Colonic mucosa (tissue), 4 donors: Measurements from ENCODE around the gene RPS4Y1. TPM values are rescaled to one million over a fixed set of nuclear protein-coding genes. Genes with fewer than 3 reads are reported as not detected.
"Not testable (repeated sequence)": the region's sequence is repeated elsewhere in the genome, so short reads cannot be mapped to it uniquely, and the experiment has no call there.

ENCODE experiments used
- DNase-seq: peaks from one replicate; pipeline ENCODE4 v3.0.0-alpha.2; 2020
- H3K27ac ChIP-seq: fragments of 200-600 bp; one replicate; pipeline ENCODE4 v1.8.0; 2021
- H3K27me3 ChIP-seq: fragments of 200-600 bp; one replicate; pipeline ENCODE4 v1.8.0; 2021
- H3K36me3 ChIP-seq: fragments of 200-600 bp; one replicate; pipeline ENCODE4 v1.8.0; 2021
- H3K4me1 ChIP-seq: fragments of 200-600 bp; one replicate; pipeline ENCODE4 v1.8.0; 2021; ENCODE audit warnings: mild to moderate bottlenecking
- H3K4me3 ChIP-seq: fragments of 200-600 bp; one replicate; pipeline ENCODE4 v1.8.0; 2021
- H3K9ac ChIP-seq, 2 donors: one replicate each; pipeline ENCODE4 v1.7.0; 2013; ENCODE audit warnings: control low read depth in 2 of 2, low read depth in 2 of 2, low read length in 2 of 2
- H3K9me3 ChIP-seq: fragments of 200-600 bp; one replicate; pipeline ENCODE4 v1.8.0; 2021
- intact Hi-C: fragments of 100-400 bp; cut with DNase I; formaldehyde crosslinking; loops from one replicate; pipeline ENCODE4 v1.14.1; 2022
- total RNA-seq, 2 donors: library from RNA; stranded (reverse); fragmentation: NEBNext Ultra II Directional in 1 of 2; extraction: Animal tissue kit (Norgen Biotek cat#: 25700) in 1 of 2; gene quantifications; one replicate each; pipeline ENCODE4 v1.2.1, GENCODE V29; 2021
- TF ChIP-seq, protein P1 (sequence below): fragments of 200-600 bp; IDR thresholded peaks from one replicate; pipeline ENCODE4 v1.8.0; 2022; ENCODE audit warnings: antibody characterized with exemption, mild to moderate bottlenecking
- donor health status: healthy.
- donor health status: DM: no; HTN: no; CAD: no.
- donor health status: DM: no; HTN: no; CAD: no.

Gene RPS4Y1
- 1 to 10 TPM in 1 of 2 donors, not detected in 1; 1.9 TPM for total RNA-seq

DNA sequence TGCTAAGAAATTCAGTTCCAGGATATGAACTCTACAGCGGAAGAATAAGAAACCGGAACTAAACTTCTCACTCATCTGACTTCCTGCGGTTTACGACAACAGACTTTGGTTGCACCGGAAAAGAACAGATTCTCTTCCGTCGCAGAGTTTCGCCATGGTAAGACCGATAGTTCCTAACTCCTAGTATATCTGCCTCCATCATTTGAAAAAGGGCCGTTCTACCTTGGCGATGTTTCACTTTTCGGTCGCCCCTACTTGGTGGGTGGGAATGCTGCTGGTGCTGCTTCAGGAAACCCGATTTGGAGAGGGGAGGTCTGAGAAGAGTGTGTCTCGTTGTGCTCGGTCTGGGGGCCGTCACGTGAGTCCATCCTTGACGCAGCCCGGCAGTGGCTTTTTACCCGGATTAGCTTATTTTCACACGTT, at the start of gene RPS4Y1:
TSS of gene RPS4Y1 (plus strand) at position 132 of the 423 bp plus-strand sequence. CDS start at position 155, 23 bp downstream.
- Histone ChIP-seq H3K4me3 (no peak within 1 kb of the TSS), H3K4me1 (no peaks in the 10 kb centered on the region), H3K36me3 (no peaks in the 10 kb centered on the region), H3K9ac (no peak within 1 kb of the TSS), H3K9me3 (no peaks in the 10 kb centered on the region), H3K27me3 (no peaks in the 10 kb centered on the region), H3K27ac (no peak within 1 kb of the TSS)
- intact Hi-C loops: no loop called here
- TF ChIP-seq, protein P1, sequence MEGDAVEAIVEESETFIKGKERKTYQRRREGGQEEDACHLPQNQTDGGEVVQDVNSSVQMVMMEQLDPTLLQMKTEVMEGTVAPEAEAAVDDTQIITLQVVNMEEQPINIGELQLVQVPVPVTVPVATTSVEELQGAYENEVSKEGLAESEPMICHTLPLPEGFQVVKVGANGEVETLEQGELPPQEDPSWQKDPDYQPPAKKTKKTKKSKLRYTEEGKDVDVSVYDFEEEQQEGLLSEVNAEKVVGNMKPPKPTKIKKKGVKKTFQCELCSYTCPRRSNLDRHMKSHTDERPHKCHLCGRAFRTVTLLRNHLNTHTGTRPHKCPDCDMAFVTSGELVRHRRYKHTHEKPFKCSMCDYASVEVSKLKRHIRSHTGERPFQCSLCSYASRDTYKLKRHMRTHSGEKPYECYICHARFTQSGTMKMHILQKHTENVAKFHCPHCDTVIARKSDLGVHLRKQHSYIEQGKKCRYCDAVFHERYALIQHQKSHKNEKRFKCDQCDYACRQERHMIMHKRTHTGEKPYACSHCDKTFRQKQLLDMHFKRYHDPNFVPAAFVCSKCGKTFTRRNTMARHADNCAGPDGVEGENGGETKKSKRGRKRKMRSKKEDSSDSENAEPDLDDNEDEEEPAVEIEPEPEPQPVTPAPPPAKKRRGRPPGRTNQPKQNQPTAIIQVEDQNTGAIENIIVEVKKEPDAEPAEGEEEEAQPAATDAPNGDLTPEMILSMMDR: no peak
- no peak for DNase-seq

DNA sequence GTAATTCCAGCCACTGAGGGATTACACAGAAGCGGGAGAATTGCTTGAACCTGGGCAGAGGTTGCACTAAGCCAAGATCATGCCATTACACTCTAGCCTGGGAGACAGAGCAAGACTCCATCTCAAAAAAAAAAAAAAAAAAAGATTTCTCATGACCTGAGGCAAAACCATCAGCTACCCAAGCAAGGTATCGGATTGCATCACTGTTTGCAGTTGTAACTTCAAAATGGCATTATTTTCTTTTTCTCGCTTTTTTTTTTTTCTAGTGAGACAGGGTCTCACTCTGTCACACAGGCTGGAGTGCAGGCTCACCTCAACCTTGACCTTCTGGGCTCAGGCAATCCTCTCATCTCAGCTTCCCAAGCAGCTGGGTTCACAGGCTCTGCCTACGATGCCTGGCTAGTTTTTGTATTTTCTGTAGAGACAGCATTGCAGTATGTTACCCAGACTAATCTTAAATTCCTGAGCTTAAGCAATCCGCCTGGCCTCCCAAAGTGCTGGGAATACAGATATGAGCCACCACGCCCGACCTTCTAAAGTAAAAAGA, 44.4 kb upstream of the RPS4Y1 start:
- no peaks in the 10 kb centered on the region for H3K36me3 ChIP-seq
- no peaks in the 10 kb centered on the region for H3K9me3 ChIP-seq
- DNase-seq: no peak
- intact Hi-C loops: no loop called here
- H3K27ac ChIP-seq: no peak overlapping the region
- H3K4me3 ChIP-seq: no peak overlapping the region
- no peak overlapping the region for H3K9ac ChIP-seq
- TF ChIP-seq, protein P1: no peak
- no peaks in the 10 kb centered on the region for H3K27me3 ChIP-seq
- no peaks in the 10 kb centered on the region for H3K4me1 ChIP-seq

DNA sequence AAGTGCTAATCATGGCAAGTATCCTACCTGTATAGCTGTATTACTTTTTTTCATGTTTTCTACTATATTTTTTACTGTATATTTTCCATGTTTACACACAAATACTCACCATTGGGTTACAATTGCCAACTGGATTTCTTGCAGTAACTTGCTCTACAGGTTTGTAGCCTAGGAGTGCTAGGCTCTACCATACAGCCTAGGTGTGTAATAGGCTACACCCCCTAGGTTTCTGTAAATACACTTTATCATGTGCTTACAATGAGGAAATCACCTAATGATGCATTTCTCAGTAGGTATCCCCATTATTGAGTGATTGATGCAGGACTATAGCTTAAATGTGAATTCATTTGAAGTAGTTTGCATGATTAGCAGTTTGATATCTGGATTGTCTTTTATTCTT, 43.4 kb upstream of the RPS4Y1 start:
- Histone ChIP-seq H3K4me3 (no peak overlapping the region), H3K9me3 (no peaks in the 10 kb centered on the region), H3K36me3 (no peaks in the 10 kb centered on the region), H3K27ac (no peak overlapping the region), H3K4me1 (no peaks in the 10 kb centered on the region), H3K27me3 (no peaks in the 10 kb centered on the region), H3K9ac (no peak overlapping the region)
- TF ChIP-seq, protein P1: no peak
- DNase-seq: no peak
- intact Hi-C loops: no loop called here

DNA sequence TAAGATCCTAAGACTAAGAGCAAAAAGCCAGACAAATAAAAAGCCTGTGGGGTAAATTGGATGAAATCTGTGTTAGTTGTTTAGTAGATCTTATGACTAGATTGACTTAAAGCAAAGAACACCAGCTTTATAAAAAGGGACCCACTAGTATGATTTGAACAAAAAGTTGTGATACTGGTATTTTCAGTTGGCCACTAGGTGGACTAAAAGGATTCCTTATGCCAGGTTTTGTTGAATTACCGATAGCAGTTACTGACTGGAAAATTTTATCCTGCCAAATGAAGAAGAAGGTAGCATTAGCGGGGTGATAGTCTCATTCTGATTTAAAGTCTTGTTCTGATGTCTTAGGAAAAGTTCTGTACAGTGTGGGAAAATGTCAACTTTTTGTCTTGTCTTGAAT, 41.2 kb upstream of the RPS4Y1 start:
- H3K9me3 ChIP-seq: no peaks in the 10 kb centered on the region
- H3K4me3 ChIP-seq: no peak overlapping the region
- no peaks in the 10 kb centered on the region for H3K27me3 ChIP-seq
- intact Hi-C loops: no loop called here
- H3K27ac ChIP-seq: no peak overlapping the region
- TF ChIP-seq, protein P1: no peak
- no peaks in the 10 kb centered on the region for H3K36me3 ChIP-seq
- H3K9ac ChIP-seq: no peak overlapping the region
- H3K4me1 ChIP-seq: no peaks in the 10 kb centered on the region
- DNase-seq: no peak

DNA sequence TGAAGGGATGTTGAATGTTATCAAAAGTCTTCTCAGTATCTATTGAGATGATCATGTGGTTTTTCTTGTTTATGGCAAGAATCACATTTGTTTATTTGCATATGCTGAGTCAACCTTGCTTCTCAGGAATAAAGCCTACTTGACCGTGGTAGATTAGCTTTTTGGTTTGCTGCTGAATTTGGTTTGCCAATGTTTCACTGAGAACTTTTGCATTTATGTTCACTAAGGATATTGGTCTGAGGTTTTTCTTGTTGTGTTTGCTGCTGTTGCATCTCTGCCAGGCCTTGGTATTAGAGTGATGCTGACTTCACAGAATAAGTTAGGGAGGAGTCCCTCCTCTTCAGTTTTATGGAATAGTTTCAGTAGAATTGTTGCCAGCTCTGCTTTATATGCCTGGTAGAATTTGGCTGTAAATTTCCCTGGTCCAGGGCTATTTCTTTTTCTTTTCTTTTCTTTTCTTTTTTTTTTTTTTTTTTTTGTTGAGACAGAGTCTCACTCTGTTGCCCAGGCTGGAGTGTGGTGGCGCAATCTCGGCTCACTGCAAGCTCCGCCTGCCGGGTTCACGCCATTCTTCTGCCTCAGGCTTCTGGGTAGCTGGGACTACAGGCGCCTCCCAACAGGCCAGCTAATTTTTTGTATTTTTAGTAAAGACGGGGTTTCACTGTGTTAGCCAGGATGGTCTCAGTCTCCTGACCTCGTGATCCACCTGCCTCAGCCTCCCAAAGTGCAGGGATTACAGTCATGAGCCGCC, 24.1 kb upstream of the RPS4Y1 start:
- intact Hi-C loops, H3K4me3 ChIP-seq, H3K9ac ChIP-seq, H3K9me3 ChIP-seq, H3K4me1 ChIP-seq, DNase-seq, H3K36me3 ChIP-seq, H3K27ac ChIP-seq, H3K27me3 ChIP-seq: not testable (repeated sequence)

DNA sequence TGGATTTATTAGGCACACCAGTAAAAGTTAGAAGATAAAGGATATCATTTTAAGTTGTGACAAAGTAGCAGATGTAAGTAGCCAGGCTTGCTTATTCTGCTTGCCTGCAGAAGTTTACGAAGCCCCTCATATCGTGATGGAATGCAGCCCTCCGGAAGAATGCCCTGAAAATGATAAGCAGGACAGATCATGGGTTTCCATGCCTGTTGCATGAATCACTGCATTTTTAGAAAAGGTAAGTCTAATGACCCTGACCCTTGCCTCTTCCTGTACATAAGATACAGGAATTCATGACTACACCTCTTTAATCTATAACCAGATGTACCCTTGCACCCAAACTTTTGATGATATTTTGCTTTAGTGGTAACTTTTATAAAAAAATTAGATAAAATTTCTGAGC, 16.9 kb upstream of the RPS4Y1 start:
- intact Hi-C loops: no loop called here
- H3K9me3 ChIP-seq: no peaks in the 10 kb centered on the region
- H3K27me3 ChIP-seq: no peaks in the 10 kb centered on the region
- no peak for DNase-seq
- H3K9ac ChIP-seq: no peak overlapping the region
- H3K4me3 ChIP-seq: no peak overlapping the region
- no peak overlapping the region for H3K27ac ChIP-seq
- TF ChIP-seq, protein P1: no peak
- no peaks in the 10 kb centered on the region for H3K36me3 ChIP-seq
- H3K4me1 ChIP-seq: no peaks in the 10 kb centered on the region
